SW480 (cell line): ENCODE measurements around the gene UBXN10.

Source experiments
- DNase-seq: peaks from one replicate; pipeline ENCODE4 v3.0.0-alpha.2; 2016; ENCODE audit warnings: low spot score

UBXN10 gene

GRCh38 chr1:20234788-20235535 is 49.1 kb downstream of the UBXN10 start:
- DNase-seq: peak; percentile 52

GRCh38 chr1:20237646-20238045 is 51.8 kb downstream of the UBXN10 start:
- DNase-seq: no peak

GRCh38 chr1:20240012-20240411 is 54.1 kb downstream of the UBXN10 start:
- no peak for DNase-seq

- DNase-seq: no peak
Measured at GRCh38 chr1:20242890-20243479, 57.1 kb downstream of the UBXN10 start.
